NB4 (cell line): ENCODE data around the gene MEIOB.

Source experiments
- POLR2A ChIP-seq: IDR thresholded peaks from 2 replicates; pipeline ENCODE4 v1.6.1; 2011; ENCODE audit warnings: mild to moderate bottlenecking; ENCODE audit not compliant: insufficient read length; ENCODE audit errors: extremely low read depth
- TF ChIP-seq, protein P1 (sequence below): IDR thresholded peaks from one replicate; pipeline ENCODE4 v1.5.1; 2012; ENCODE audit warnings: low read depth, low read length
- TF ChIP-seq, protein P2 (sequence below): IDR thresholded peaks from 2 replicates; pipeline ENCODE4 v1.6.1; 2011; ENCODE audit warnings: low read depth, low read length

DNA sequence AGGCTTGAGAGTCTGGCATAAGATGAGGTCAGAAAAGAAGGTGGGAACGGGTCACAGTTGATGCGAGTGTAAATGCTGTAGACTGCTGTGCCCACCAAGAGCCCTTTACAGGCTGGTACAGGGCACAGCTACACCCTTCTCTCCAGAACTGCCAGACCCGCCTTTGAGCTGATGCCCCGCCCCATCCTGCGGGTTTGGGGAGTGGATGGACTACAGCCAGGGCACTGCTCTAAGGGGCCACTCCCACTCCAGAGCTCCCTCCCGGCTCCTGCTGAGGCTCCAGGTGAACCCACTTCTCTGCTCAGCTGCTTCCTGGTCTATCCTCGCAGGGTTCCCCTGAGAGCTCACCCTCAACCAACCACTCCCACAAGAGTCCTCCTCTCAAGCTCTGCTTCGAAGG, 12.3 kb downstream of the MEIOB start:
- TF ChIP-seq, protein P1, sequence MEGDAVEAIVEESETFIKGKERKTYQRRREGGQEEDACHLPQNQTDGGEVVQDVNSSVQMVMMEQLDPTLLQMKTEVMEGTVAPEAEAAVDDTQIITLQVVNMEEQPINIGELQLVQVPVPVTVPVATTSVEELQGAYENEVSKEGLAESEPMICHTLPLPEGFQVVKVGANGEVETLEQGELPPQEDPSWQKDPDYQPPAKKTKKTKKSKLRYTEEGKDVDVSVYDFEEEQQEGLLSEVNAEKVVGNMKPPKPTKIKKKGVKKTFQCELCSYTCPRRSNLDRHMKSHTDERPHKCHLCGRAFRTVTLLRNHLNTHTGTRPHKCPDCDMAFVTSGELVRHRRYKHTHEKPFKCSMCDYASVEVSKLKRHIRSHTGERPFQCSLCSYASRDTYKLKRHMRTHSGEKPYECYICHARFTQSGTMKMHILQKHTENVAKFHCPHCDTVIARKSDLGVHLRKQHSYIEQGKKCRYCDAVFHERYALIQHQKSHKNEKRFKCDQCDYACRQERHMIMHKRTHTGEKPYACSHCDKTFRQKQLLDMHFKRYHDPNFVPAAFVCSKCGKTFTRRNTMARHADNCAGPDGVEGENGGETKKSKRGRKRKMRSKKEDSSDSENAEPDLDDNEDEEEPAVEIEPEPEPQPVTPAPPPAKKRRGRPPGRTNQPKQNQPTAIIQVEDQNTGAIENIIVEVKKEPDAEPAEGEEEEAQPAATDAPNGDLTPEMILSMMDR = no peak
- no peak for TF ChIP-seq POLR2A
- TF ChIP-seq, protein P2, sequence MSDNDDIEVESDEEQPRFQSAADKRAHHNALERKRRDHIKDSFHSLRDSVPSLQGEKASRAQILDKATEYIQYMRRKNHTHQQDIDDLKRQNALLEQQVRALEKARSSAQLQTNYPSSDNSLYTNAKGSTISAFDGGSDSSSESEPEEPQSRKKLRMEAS = no peak
